Spinal cord (tissue), 10 donors: ENCODE results near the gene SETD2. TPM values are rescaled to one million over a fixed set of nuclear protein-coding genes. Genes with fewer than 3 reads are reported as not detected.
A peak's percentile ranks its signal among the peaks of the same experiment; 100 is the strongest.

Source experiments
- DNase-seq, 6 donors: peaks; one replicate each; pipeline versions ENCODE4 v3.0.0 to v3.0.0-alpha.2; 2013 to 2015; ENCODE audit warnings: low spot score in 6 of 6, low read depth in 4 of 6
- H3K27ac ChIP-seq: one replicate; pipeline ENCODE4 v1.5.1; 2013; ENCODE audit warnings: low read depth, low read length, control low read depth
- H3K27me3 ChIP-seq: one replicate; pipeline ENCODE4 v1.6.1; 2013; ENCODE audit warnings: low read length; ENCODE audit not compliant: control insufficient read depth, insufficient read depth
- H3K36me3 ChIP-seq: one replicate; pipeline ENCODE4 v1.6.1; 2013; ENCODE audit warnings: low read length; ENCODE audit not compliant: control insufficient read depth, insufficient read depth
- H3K4me1 ChIP-seq: one replicate; pipeline ENCODE4 v1.6.1; 2013; ENCODE audit warnings: low read length; ENCODE audit not compliant: control insufficient read depth, insufficient read depth
- H3K4me3 ChIP-seq: one replicate; pipeline ENCODE4 v1.5.1; 2013; ENCODE audit warnings: low read depth, low read length, control low read depth
- H3K9me3 ChIP-seq: one replicate; pipeline ENCODE4 v1.6.1; 2013; ENCODE audit warnings: low read length; ENCODE audit not compliant: control insufficient read depth, insufficient read depth
- WGBS: methylation state at CpG from one replicate; pipeline ENCODE4 v1.1.5; 2013; ENCODE audit warnings: missing lambda C conversion rate; ENCODE audit not compliant: insufficient coverage; 5-methylcytosine and 5-hydroxymethylcytosine counted together
- polyA plus RNA-seq, 2 donors: library from polyadenylated mRNA; unstranded; fragments of 120-200 nt; gene quantifications; one replicate each; pipeline ENCODE4 v1.2.1, GENCODE V29; 2013; ENCODE audit not compliant: insufficient read length in 2 of 2
- total RNA-seq, 2 donors: library from RNA; depleted of rRNA in 1 of 2; stranded (reverse); fragments of 120-200 nt in 1 of 2; fragments of >200 nt in 1 of 2; gene quantifications; one replicate each; pipeline versions ENCODE4 v1.2.3 to v1.2.4, GENCODE V29; 2013 to 2014
- donor health status: healthy.

SETD2 gene
- total and polyA plus RNA-seq, 4 donors: 39.9 to 72.0 (median 51.0) TPM

DNA sequence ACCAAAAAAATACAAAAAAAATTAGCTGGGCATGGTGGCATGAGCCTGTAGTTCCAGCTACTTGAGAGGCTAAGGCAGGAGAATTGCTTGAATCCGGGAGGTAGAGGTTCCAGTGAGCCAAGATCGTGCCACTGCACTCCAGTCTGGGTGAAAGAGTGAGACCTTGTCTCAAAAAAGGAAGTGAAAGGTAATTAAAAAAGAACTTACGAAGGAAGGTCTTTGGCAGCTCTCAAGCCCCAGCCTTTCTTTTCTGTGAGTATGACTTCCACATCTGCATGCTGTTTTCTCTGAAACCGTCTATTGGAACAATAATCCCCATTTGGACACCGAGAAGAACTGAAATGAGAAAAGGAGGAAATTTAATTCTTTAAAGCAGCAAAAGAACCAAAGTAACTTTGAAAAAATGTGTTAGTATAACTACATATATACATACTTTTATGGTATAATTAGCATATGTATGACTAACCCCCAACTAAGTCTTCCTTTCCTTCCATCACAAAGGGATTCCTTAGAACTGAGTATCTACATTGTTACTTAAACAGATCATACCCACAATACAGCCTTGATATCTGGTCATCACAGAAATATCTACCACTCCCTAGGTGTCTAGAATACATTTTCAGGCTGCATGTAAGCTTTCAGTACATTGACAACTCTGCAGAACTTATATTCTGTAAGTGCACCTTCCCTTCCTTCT lies 50.1 kb downstream of the SETD2 start:
- no peak for DNase-seq
- H3K27ac ChIP-seq: no peak overlapping the region
- peaks cover 25% of the 10 kb centered on the region for H3K36me3 ChIP-seq
- H3K27me3 ChIP-seq: no peaks in the 10 kb centered on the region
- no peaks in the 10 kb centered on the region for H3K9me3 ChIP-seq
- 84% methylated on average over 3 of the region's 5 CpGs for WGBS
- H3K4me3 ChIP-seq: no peak overlapping the region
- no peaks in the 10 kb centered on the region for H3K4me1 ChIP-seq

DNA sequence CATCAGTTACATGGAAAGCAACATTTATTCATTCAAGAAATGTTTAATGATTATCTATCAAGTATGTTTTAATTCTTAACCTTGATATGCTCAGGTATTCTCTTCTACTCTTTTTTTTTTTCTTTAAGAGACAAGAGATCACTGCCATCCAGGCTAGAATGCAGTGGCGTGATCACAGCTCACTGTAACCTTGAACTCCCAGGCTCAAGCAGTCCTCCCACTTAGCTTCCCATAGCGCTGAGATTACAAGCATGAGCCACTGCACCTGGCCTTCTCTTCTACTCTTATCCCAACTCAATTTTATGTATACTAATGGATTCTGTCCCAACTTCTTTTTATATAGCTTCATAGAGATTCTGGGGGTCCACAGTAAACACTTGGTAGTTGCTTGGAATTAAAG lies 50.9 kb downstream of the SETD2 start:
- WGBS: 100% methylated on average over 1 of the region's 2 CpGs
- Histone ChIP-seq H3K27ac (no peak overlapping the region), H3K9me3 (no peaks in the 10 kb centered on the region), H3K4me1 (no peaks in the 10 kb centered on the region), H3K4me3 (no peak overlapping the region), H3K36me3 (peaks cover 25% of the 10 kb centered on the region), H3K27me3 (no peaks in the 10 kb centered on the region)
- DNase-seq: no peak

- WGBS: 90% methylated on average over 4 of the region's 9 CpGs
- DNase-seq: no peak
- peaks cover 26% of the 10 kb centered on the region for H3K36me3 ChIP-seq
Observed at GRCh38 chr3:47109393-47109792, 54.5 kb downstream of the SETD2 start.

GRCh38 chr3:47108546-47108945 lies 55.4 kb downstream of the SETD2 start:
- Histone ChIP-seq H3K9me3 (no peaks in the 10 kb centered on the region), H3K27ac (no peak overlapping the region), H3K4me1 (no peaks in the 10 kb centered on the region), H3K4me3 (no peak overlapping the region), H3K27me3 (no peaks in the 10 kb centered on the region), H3K36me3 (peaks cover 24% of the 10 kb centered on the region)
- no peak for DNase-seq
- WGBS: no CpG with 5 or more reads among the region's 1 CpG

More at GRCh38 chr3:47109393-47109792, 54.5 kb downstream of the SETD2 start:
- H3K4me1 ChIP-seq: no peaks in the 10 kb centered on the region
- no peaks in the 10 kb centered on the region for H3K9me3 ChIP-seq
- no peak overlapping the region for H3K27ac ChIP-seq
- H3K27me3 ChIP-seq: no peaks in the 10 kb centered on the region
- no peak overlapping the region for H3K4me3 ChIP-seq

- H3K4me1 ChIP-seq: no peaks in the 10 kb centered on the region
- H3K36me3 ChIP-seq: peaks cover 17% of the 10 kb centered on the region
- no peak overlapping the region for H3K4me3 ChIP-seq
- no peaks in the 10 kb centered on the region for H3K9me3 ChIP-seq
- H3K27ac ChIP-seq: no peak overlapping the region
- no peaks in the 10 kb centered on the region for H3K27me3 ChIP-seq
- no peak for DNase-seq
Observed at GRCh38 chr3:47104259-47104658, 59.7 kb downstream of the SETD2 start.

DNA sequence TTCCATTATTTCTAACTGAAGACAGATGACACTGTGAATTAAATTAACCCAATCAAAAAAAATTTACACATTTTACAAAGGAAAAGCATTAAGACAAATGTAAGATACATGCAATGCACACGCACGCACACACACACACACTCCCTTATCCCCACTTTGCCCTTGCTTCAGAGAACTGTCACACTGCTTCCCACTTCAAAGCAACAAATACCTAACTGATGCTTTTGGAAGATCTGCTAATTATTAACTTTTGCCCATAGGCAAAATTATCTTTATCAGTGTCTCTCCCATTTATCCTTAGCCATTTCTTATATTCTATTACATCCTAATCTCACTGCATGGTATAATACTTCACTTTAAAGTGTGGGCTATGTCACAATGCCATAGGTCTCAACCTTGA lies 60.3 kb downstream of the SETD2 start:
- H3K4me1 ChIP-seq: no peaks in the 10 kb centered on the region
- H3K9me3 ChIP-seq: no peaks in the 10 kb centered on the region
- H3K27ac ChIP-seq: no peak overlapping the region
- no peak overlapping the region for H3K4me3 ChIP-seq
- H3K36me3 ChIP-seq: peaks cover 17% of the 10 kb centered on the region
- no peak for DNase-seq
- 80% methylated on average over 1 of the region's 2 CpGs for WGBS
- no peaks in the 10 kb centered on the region for H3K27me3 ChIP-seq

GRCh38 chr3:47102081-47102600 lies 61.8 kb downstream of the SETD2 start:
- Histone ChIP-seq H3K27me3 (no peaks in the 10 kb centered on the region), H3K36me3 (peaks cover 17% of the 10 kb centered on the region), H3K4me3 (no peak overlapping the region), H3K4me1 (no peaks in the 10 kb centered on the region), H3K27ac (no peak overlapping the region), H3K9me3 (no peaks in the 10 kb centered on the region)
- WGBS: 94% methylated on average over 6 of the region's 6 CpGs
- DNase-seq: no peak

GRCh38 chr3:47098910-47099309 lies 65.0 kb downstream of the SETD2 start:
- Histone ChIP-seq H3K4me1 (no peaks in the 10 kb centered on the region), H3K4me3 (no peak overlapping the region), H3K27me3 (no peaks in the 10 kb centered on the region), H3K36me3 (peaks cover 21% of the 10 kb centered on the region), H3K27ac (no peak overlapping the region), H3K9me3 (no peaks in the 10 kb centered on the region)
- WGBS: 20% methylated on average over 1 of the region's 2 CpGs
- no peak for DNase-seq

GRCh38 chr3:47097864-47098263 lies 66.0 kb downstream of the SETD2 start:
- 80% methylated on average over 1 of the region's 5 CpGs for WGBS
- H3K4me1 ChIP-seq: no peaks in the 10 kb centered on the region

GRCh38 chr3:47096959-47097358 lies 67.0 kb downstream of the SETD2 start:
- no peak overlapping the region for H3K4me3 ChIP-seq
- no peaks in the 10 kb centered on the region for H3K27me3 ChIP-seq
- DNase-seq: no peak
- H3K9me3 ChIP-seq: no peaks in the 10 kb centered on the region
- no CpG with 5 or more reads among the region's 1 CpG for WGBS
- peaks cover 20% of the 10 kb centered on the region for H3K36me3 ChIP-seq
- H3K27ac ChIP-seq: no peak overlapping the region
- H3K4me1 ChIP-seq: no peaks in the 10 kb centered on the region

More at GRCh38 chr3:47097864-47098263, 66.0 kb downstream of the SETD2 start:
- no peaks in the 10 kb centered on the region for H3K27me3 ChIP-seq
- peak in 4 of 6 donors; percentile 13 to 38 (median 17) for DNase-seq
- peaks cover 24% of the 10 kb centered on the region for H3K36me3 ChIP-seq
- no peaks in the 10 kb centered on the region for H3K9me3 ChIP-seq
- H3K27ac ChIP-seq: no peak overlapping the region
- no peak overlapping the region for H3K4me3 ChIP-seq
